Measurements from ENCODE around the gene HMCN1.

- TF ChIP-seq POLR2AphosphoS5 (IDR thresholded peaks at IDR 0.05) (no peak), POLR2A (IDR thresholded peaks at IDR 0.05) (no peak), CTCF (IDR thresholded peaks at IDR 0.05) (no peak)
These were observed 484.6 kb downstream of the HMCN1 start for GRCh38 chr1:186218654-186219352.
